Thyroid gland (tissue), 4 donors: ENCODE data around the gene SLC24A4. TPM values are rescaled to one million over a fixed set of nuclear protein-coding genes. Genes with fewer than 3 reads are reported as not detected.

Source experiments
- DNase-seq, 2 donors: peaks; one replicate each; pipeline ENCODE4 v3.0.0-alpha.2; 2019
- H3K27ac ChIP-seq, 3 donors: fragments of 200-600 bp; sonication (generic); 1 replicate in 2 of 3; 2 replicates in 1 of 3; pipeline ENCODE4 v1.5.1; 2016 to 2019; ENCODE audit warnings: mild to moderate bottlenecking in 1 of 3, moderate library complexity in 1 of 3
- H3K27me3 ChIP-seq: fragments of 200-600 bp; sonication (generic); one replicate; pipeline ENCODE4 v1.5.1; 2019
- H3K36me3 ChIP-seq, 2 donors: fragments of 200-600 bp; sonication (generic); one replicate each; pipeline ENCODE4 v1.5.1; 2016 to 2019
- H3K4me1 ChIP-seq, 2 donors: fragments of 200-600 bp; sonication (generic); one replicate each; pipeline ENCODE4 v1.5.1; 2017 to 2019
- H3K4me3 ChIP-seq, 3 donors: fragments of 200-600 bp; sonication (generic); replicated peaks in 1 of 3; 1 replicate in 2 of 3; 2 replicates in 1 of 3; pipeline ENCODE4 v1.5.1; 2016; ENCODE audit warnings: mild to moderate bottlenecking in 1 of 3
- H3K9me3 ChIP-seq: fragments of 200-600 bp; sonication (generic); one replicate; pipeline ENCODE4 v1.5.1; 2017
- CTCF ChIP-seq, 6 experiments: fragments of 200-600 bp in 3 of 6; fragments of 450-650 bp in 3 of 6; sonication (generic) in 3 of 6; IDR thresholded peaks; one replicate each; pipeline ENCODE4 v1.5.1; 2016 to 2019; ENCODE audit warnings: antibody characterized with exemption in 6 of 6, mild to moderate bottlenecking in 2 of 6, inconsistent platforms in 1 of 6, moderate library complexity in 1 of 6
- POLR2A ChIP-seq, 2 donors: fragments of 450-650 bp; IDR thresholded peaks; one replicate each; pipeline ENCODE4 v1.6.1; 2017; ENCODE audit warnings: antibody characterized with exemption in 2 of 2, mild to moderate bottlenecking in 2 of 2, moderate library complexity in 1 of 2
- WGBS, 2 donors: methylation state at CpG; one replicate each; pipeline ENCODE4 v1.1.5; 2017; 5-methylcytosine and 5-hydroxymethylcytosine counted together
- intact Hi-C: fragments of 100-400 bp; cut with DNase I; formaldehyde crosslinking; loops from one replicate; pipeline ENCODE4 v1.15.1; 2023
- total RNA-seq, 4 donors: library from RNA; depleted of rRNA; stranded (reverse); fragments of >200 nt; gene quantifications; one replicate each; pipeline ENCODE4 v1.2.3, GENCODE V29; 2016

The SLC24A4 gene
- total RNA-seq, 4 donors from 2014 or later, result 0.05 to 0.46 (median 0.19) TPM

- intact Hi-C loops, result no loop called here
- no peak for TF ChIP-seq POLR2A (IDR thresholded peaks at IDR 0.05)
- TF ChIP-seq CTCF (IDR thresholded peaks at IDR 0.05), result no peak
- WGBS, 2 donors, result 87 to 88% methylated on average over 17 of the region's 17 CpGs
- no peaks in the 10 kb centered on the region for H3K27me3 ChIP-seq
- no peak overlapping the region for H3K4me3 ChIP-seq
- no peak for DNase-seq
- H3K9me3 ChIP-seq, result no peaks in the 10 kb centered on the region
- H3K36me3 ChIP-seq, result no peaks in the 10 kb centered on the region
- no peak overlapping the region for H3K27ac ChIP-seq
- H3K4me1 ChIP-seq, result no peaks in the 10 kb centered on the region
These were observed 197.4 kb downstream of the SLC24A4 start for GRCh38 chr14:92520102-92521057.

GRCh38 chr14:92521058-92521415 lies 198.1 kb downstream of the SLC24A4 start:
- no peaks in the 10 kb centered on the region for H3K9me3 ChIP-seq
- no peak overlapping the region for H3K4me3 ChIP-seq
- H3K4me1 ChIP-seq, result no peaks in the 10 kb centered on the region
- no peaks in the 10 kb centered on the region for H3K27me3 ChIP-seq
- TF ChIP-seq CTCF (IDR thresholded peaks at IDR 0.05), result no peak
- no peak for TF ChIP-seq POLR2A (IDR thresholded peaks at IDR 0.05)
- intact Hi-C loops, result no loop called here
- 93 to 100% methylated on average over 2 of the region's 2 CpGs for WGBS, 2 donors
- no peak overlapping the region for H3K27ac ChIP-seq
- no peaks in the 10 kb centered on the region for H3K36me3 ChIP-seq
- no peak for DNase-seq

- WGBS, 2 donors, result 89 to 92% methylated on average over 6 of the region's 6 CpGs
- H3K9me3 ChIP-seq, result no peaks in the 10 kb centered on the region
- no peak overlapping the region for H3K4me3 ChIP-seq
- H3K27me3 ChIP-seq, result no peaks in the 10 kb centered on the region
- no peak for DNase-seq
- TF ChIP-seq CTCF (IDR thresholded peaks at IDR 0.05) (no peak), POLR2A (IDR thresholded peaks at IDR 0.05) (no peak)
- no peaks in the 10 kb centered on the region for H3K36me3 ChIP-seq
- H3K27ac ChIP-seq, result no peak overlapping the region
- intact Hi-C loops, result no loop called here
- no peaks in the 10 kb centered on the region for H3K4me1 ChIP-seq
These were observed 200.8 kb downstream of the SLC24A4 start for GRCh38 chr14:92523752-92524151.

- no peaks in the 10 kb centered on the region for H3K36me3 ChIP-seq
- H3K4me3 ChIP-seq, result no peak overlapping the region
- no peak for TF ChIP-seq POLR2A (IDR thresholded peaks at IDR 0.05)
- no peak for TF ChIP-seq CTCF (IDR thresholded peaks at IDR 0.05)
- no peaks in the 10 kb centered on the region for H3K9me3 ChIP-seq
- H3K27me3 ChIP-seq, result no peaks in the 10 kb centered on the region
- no peak for DNase-seq
- intact Hi-C loops, result no loop called here
- H3K4me1 ChIP-seq, result no peaks in the 10 kb centered on the region
- 81 to 83% methylated on average over 9 to 10 of the region's 10 CpGs for WGBS, 2 donors
- H3K27ac ChIP-seq, result no peak overlapping the region
These were observed 201.7 kb downstream of the SLC24A4 start for GRCh38 chr14:92524602-92525185.
